ENCODE data around the gene WASHC3. TPM values are rescaled to one million over a fixed set of nuclear protein-coding genes. Genes with fewer than 3 reads are reported as not detected.

Gene WASHC3, protein sequence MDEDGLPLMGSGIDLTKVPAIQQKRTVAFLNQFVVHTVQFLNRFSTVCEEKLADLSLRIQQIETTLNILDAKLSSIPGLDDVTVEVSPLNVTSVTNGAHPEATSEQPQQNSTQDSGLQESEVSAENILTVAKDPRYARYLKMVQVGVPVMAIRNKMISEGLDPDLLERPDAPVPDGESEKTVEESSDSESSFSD
- total RNA-seq, result 10 to 100 TPM; 22.4 to 25.3 TPM
- polyA plus RNA-seq, result 10 to 100 TPM; 26.4 to 51.4 TPM

DNA sequence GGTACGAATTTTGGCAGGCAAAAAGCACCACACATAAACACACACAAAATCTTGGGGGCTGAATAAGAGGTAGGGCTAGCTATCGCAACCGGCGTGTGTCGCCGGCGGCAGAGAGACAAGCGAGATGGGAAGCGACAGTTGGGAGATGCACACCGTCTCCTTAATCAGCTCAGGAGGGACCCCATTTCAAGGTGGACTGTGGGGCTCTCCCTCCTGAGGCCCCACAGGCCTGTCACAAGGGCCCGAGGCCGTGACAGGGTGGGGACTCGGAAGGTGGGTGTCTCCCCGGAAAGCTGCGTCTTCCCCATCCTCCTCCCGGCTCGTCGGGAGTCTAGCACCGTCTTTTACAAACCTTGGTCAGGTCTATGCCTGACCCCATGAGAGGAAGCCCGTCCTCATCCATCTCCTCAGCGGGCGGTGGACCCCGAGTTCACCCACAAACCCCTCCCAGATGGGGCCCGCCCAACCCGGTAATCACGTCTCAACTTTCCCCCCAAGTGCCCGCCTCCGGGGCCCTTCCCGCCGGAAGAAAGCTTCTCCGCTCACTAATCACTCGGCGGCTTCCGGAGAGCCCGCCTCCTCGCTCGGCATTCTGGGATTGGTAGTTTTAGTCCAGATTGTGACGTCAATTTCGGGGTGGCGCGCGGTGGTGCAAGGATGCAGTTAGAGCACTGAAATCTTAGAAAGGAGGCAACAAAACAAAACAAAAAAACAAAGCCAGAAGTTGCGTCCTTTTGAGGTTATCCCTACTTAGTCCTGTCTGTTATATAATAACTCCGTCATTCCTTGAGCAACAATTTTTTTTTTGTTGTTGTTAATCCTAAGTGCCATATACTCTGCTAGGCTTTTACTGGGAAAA is at the start of gene WASHC3:
Gene WASHC3 (minus strand): TSS at position 432 of the 859 bp plus-strand sequence. CDS start 29 bp downstream, at position 403.
- Histone ChIP-seq H3K27me3 (ENCODE audit: control insufficient read depth in 4 of 4, insufficient read depth in 4 of 4, low read length in 3 of 4) (no peaks in the 10 kb centered on the region), H3K4me3 (ENCODE audit: low read depth in 1 of 3, low read length in 3 of 3) (peak within 1 kb of the TSS; percentile 84 to 97 (median 96)), H3K27ac (ENCODE audit: low read depth in 1 of 2, low read length in 2 of 2) (peak within 1 kb of the TSS; percentile 70 to 78), H3K9ac (ENCODE audit: low read depth in 1 of 2, low read length in 2 of 2) (peak within 1 kb of the TSS; percentile 83 to 91), H3K36me3 (ENCODE audit: control insufficient read depth in 4 of 4, insufficient read depth in 3 of 4, low read depth in 1 of 4, low read length in 3 of 4) (peaks cover 0 to 4% (median 1%) of the 10 kb centered on the region in 4 donors), H3K9me3 (ENCODE audit: control insufficient read depth in 4 of 4, low read length in 3 of 4) (no peaks in the 10 kb centered on the region), H3K4me1 (ENCODE audit: control insufficient read depth in 4 of 4, insufficient read depth in 4 of 4, low read length in 3 of 4) (peaks cover 0 to 10% (median 3%) of the 10 kb centered on the region in 4 donors)
- TF ChIP-seq JUND (IDR thresholded peaks at IDR 0.05), result peak; percentile 78 to 84
- TF ChIP-seq NR2F2 (IDR thresholded peaks at IDR 0.05), result peak; percentile 47
- TF ChIP-seq, protein P1, sequence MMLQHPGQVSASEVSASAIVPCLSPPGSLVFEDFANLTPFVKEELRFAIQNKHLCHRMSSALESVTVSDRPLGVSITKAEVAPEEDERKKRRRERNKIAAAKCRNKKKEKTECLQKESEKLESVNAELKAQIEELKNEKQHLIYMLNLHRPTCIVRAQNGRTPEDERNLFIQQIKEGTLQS (IDR thresholded peaks at IDR 0.05), result peak; percentile 25
- TF ChIP-seq, protein P2, sequence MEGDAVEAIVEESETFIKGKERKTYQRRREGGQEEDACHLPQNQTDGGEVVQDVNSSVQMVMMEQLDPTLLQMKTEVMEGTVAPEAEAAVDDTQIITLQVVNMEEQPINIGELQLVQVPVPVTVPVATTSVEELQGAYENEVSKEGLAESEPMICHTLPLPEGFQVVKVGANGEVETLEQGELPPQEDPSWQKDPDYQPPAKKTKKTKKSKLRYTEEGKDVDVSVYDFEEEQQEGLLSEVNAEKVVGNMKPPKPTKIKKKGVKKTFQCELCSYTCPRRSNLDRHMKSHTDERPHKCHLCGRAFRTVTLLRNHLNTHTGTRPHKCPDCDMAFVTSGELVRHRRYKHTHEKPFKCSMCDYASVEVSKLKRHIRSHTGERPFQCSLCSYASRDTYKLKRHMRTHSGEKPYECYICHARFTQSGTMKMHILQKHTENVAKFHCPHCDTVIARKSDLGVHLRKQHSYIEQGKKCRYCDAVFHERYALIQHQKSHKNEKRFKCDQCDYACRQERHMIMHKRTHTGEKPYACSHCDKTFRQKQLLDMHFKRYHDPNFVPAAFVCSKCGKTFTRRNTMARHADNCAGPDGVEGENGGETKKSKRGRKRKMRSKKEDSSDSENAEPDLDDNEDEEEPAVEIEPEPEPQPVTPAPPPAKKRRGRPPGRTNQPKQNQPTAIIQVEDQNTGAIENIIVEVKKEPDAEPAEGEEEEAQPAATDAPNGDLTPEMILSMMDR (IDR thresholded peaks at IDR 0.05; ENCODE audit: low read depth, low read length, missing input control), result no peak
- TF ChIP-seq TAF1 (conservative IDR thresholded peaks at IDR 0.05), result no peak
- TF ChIP-seq RXRA (IDR thresholded peaks at IDR 0.05), result peak; percentile 44 to 45
- peak in 1 of 2 donors; percentile 49 for TF ChIP-seq HNF4A (conservative IDR thresholded peaks at IDR 0.05)
- peak; percentile 57 for TF ChIP-seq SP1 (IDR thresholded peaks at IDR 0.05)
- no peak for TF ChIP-seq FOXA2 (IDR thresholded peaks at IDR 0.05)
- peak; percentile 85 to 95 for TF ChIP-seq GABPA (IDR thresholded peaks at IDR 0.05 in 1 of 2, conservative IDR thresholded peaks at IDR 0.05 in 1 of 2)
- TF ChIP-seq YY1 (IDR thresholded peaks at IDR 0.05), result peak; percentile 68
- TF ChIP-seq, protein P3, sequence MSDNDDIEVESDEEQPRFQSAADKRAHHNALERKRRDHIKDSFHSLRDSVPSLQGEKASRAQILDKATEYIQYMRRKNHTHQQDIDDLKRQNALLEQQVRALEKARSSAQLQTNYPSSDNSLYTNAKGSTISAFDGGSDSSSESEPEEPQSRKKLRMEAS (IDR thresholded peaks at IDR 0.05), result peak; percentile 60
- peak; percentile 11 to 34 for TF ChIP-seq EGR1 (IDR thresholded peaks at IDR 0.05; ENCODE audit: low read depth in 2 of 2)
- TF ChIP-seq FOXA1 (IDR thresholded peaks at IDR 0.05), result peak; percentile 42
- TF ChIP-seq, protein P4, sequence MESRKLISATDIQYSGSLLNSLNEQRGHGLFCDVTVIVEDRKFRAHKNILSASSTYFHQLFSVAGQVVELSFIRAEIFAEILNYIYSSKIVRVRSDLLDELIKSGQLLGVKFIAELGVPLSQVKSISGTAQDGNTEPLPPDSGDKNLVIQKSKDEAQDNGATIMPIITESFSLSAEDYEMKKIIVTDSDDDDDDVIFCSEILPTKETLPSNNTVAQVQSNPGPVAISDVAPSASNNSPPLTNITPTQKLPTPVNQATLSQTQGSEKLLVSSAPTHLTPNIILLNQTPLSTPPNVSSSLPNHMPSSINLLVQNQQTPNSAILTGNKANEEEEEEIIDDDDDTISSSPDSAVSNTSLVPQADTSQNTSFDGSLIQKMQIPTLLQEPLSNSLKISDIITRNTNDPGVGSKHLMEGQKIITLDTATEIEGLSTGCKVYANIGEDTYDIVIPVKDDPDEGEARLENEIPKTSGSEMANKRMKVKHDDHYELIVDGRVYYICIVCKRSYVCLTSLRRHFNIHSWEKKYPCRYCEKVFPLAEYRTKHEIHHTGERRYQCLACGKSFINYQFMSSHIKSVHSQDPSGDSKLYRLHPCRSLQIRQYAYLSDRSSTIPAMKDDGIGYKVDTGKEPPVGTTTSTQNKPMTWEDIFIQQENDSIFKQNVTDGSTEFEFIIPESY (IDR thresholded peaks at IDR 0.05), result peak; percentile 86
- TF ChIP-seq RAD21 (IDR thresholded peaks at IDR 0.05), result peak; percentile 33 to 46
- TF ChIP-seq, protein P5, sequence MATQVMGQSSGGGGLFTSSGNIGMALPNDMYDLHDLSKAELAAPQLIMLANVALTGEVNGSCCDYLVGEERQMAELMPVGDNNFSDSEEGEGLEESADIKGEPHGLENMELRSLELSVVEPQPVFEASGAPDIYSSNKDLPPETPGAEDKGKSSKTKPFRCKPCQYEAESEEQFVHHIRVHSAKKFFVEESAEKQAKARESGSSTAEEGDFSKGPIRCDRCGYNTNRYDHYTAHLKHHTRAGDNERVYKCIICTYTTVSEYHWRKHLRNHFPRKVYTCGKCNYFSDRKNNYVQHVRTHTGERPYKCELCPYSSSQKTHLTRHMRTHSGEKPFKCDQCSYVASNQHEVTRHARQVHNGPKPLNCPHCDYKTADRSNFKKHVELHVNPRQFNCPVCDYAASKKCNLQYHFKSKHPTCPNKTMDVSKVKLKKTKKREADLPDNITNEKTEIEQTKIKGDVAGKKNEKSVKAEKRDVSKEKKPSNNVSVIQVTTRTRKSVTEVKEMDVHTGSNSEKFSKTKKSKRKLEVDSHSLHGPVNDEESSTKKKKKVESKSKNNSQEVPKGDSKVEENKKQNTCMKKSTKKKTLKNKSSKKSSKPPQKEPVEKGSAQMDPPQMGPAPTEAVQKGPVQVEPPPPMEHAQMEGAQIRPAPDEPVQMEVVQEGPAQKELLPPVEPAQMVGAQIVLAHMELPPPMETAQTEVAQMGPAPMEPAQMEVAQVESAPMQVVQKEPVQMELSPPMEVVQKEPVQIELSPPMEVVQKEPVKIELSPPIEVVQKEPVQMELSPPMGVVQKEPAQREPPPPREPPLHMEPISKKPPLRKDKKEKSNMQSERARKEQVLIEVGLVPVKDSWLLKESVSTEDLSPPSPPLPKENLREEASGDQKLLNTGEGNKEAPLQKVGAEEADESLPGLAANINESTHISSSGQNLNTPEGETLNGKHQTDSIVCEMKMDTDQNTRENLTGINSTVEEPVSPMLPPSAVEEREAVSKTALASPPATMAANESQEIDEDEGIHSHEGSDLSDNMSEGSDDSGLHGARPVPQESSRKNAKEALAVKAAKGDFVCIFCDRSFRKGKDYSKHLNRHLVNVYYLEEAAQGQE (IDR thresholded peaks at IDR 0.05), result peak; percentile 74
- TF ChIP-seq HNF4G (IDR thresholded peaks at IDR 0.05), result no peak
- 3% methylated on average over 44 of the region's 44 CpGs for WGBS
- DNase-seq (ENCODE audit: low spot score), result peak; percentile 92

Measured in liver (tissue), 9 donors.